MM.1S (cell line): ENCODE results near the gene INSL6.

Experiments used
- CTCF ChIP-seq: fragments of 300-600 bp; sonication (generic); IDR thresholded peaks from 2 replicates; pipeline ENCODE4 v1.5.1; 2016; ENCODE audit warnings: antibody characterized with exemption, low read length, mixed read lengths
- EZH2phosphoT487 ChIP-seq: fragments of 300-600 bp; sonication (generic); IDR thresholded peaks from 2 replicates; pipeline ENCODE4 v1.6.1; 2018; ENCODE audit warnings: antibody characterized with exemption, low read length

GRCh38 chr9:5185220-5185840 is at the start of gene INSL6:
- TF ChIP-seq CTCF (no peak), EZH2phosphoT487 (no peak)
